ENCODE results near the gene CALN1. TPM values are rescaled to one million over a fixed set of nuclear protein-coding genes. Genes with fewer than 3 reads are reported as not detected.

The CALN1 gene
- total and polyA plus RNA-seq, 9 of the 15 experiments (the other 6 are each of a cell fraction or from before 2014, with no cell fraction given): 1.4 to 7.5 (median 3.3) TPM

GRCh38 chr7:72283309-72283708, 128.8 kb downstream of the CALN1 start (continued):
- TF ChIP-seq PKNOX1 (IDR thresholded peaks at IDR 0.05): peak; percentile 81

- H3K27ac ChIP-seq (ENCODE audit: extremely low read depth, low read depth, low read length): no peak overlapping the region
- H3K36me3 ChIP-seq (ENCODE audit: control insufficient read depth, insufficient read depth, low read length): no peaks in the 10 kb centered on the region
- no peaks in the 10 kb centered on the region; the same call in 1 of the 2 replicates for H4K20me1 ChIP-seq (replicated peaks; ENCODE audit: control insufficient read depth, insufficient read depth, low read length)
- 0% methylated on average over 2 of the region's 2 CpGs for WGBS (ENCODE audit: insufficient coverage, low coverage, missing lambda C conversion rate)
- no peaks in the 10 kb centered on the region; a peak in 1 of 5 replicates for H3K4me1 ChIP-seq (replicated peaks in 1 of 2; ENCODE audit: control insufficient read depth in 2 of 2, insufficient read depth in 2 of 2, low read length in 2 of 2)
- FAIRE-seq (no peak), DNase-seq (ENCODE audit: extremely low read depth in 1 of 4, low spot score in 3 of 4) (no peak), ATAC-seq (no peak)
- CTCF ChIA-PET (ENCODE audit: low intra/inter-chr PET ratio): no interaction called here
- no peaks in the 10 kb centered on the region for H3K79me2 ChIP-seq (ENCODE audit: control insufficient read depth, insufficient read depth, low read length)
- POLR2A ChIA-PET: interaction anchor here (1.6 kb wide), 1 partner anchor 14 kb away, joined by 3 read pairs; no protein-coding TSS in a partner anchor
- TF ChIP-seq ZNF212 (CRISPR knock-in tag; IDR thresholded peaks at IDR 0.05) (no peak), ZNF57 (CRISPR knock-in tag; IDR thresholded peaks at IDR 0.05) (no peak), KAT2B (IDR thresholded peaks at IDR 0.05; ENCODE audit: low read depth, low read length) (no peak), TAL1 (IDR thresholded peaks at IDR 0.05) (no peak), ELF2 (CRISPR knock-in tag; IDR thresholded peaks at IDR 0.05) (no peak)
- H3K27me3 ChIP-seq (ENCODE audit: control insufficient read depth in 2 of 2, insufficient read depth in 2 of 2, low read length in 2 of 2): no peaks in the 10 kb centered on the region
- intact Hi-C loops (cut with micrococcal nuclease) (no loop called here), in situ Hi-C loops (cut with MboI) (no loop called here)
- H3K4me3 ChIP-seq: no peak overlapping the region
- H3K9ac ChIP-seq (ENCODE audit: insufficient read depth in 1 of 2, low read depth in 2 of 2, low read length in 2 of 2): no peak overlapping the region
- no peaks in the 10 kb centered on the region for H3K9me3 ChIP-seq (replicated peaks; ENCODE audit: control insufficient read depth, insufficient read depth, low read depth, low read length)
- no peak overlapping the region for H2AFZ ChIP-seq (ENCODE audit: low read depth, low read length)
- H3K9me1 ChIP-seq (ENCODE audit: control insufficient read depth, insufficient read depth, low read length): no peaks in the 10 kb centered on the region
- no peak overlapping the region for H3K4me2 ChIP-seq (ENCODE audit: insufficient read depth, low read length)
- BruUV-seq (replicated peaks): no TSS peak
Observed at GRCh38 chr7:72281308-72281707, 130.8 kb downstream of the CALN1 start.
